ENCODE measurements around the gene ATP10A.

- no peak for TF ChIP-seq ZFP3 (CRISPR knock-in tag; IDR thresholded peaks at IDR 0.05)
- TF ChIP-seq PATZ1 (CRISPR knock-in tag; IDR thresholded peaks at IDR 0.05; ENCODE audit: borderline replicate concordance): no peak
- TF ChIP-seq ZNF8 (CRISPR knock-in tag; IDR thresholded peaks at IDR 0.05): no peak
These were observed 18.0 kb downstream of the ATP10A start for GRCh38 chr15:25844981-25845680.
